ENCODE results near the gene FFAR3.
A peak's percentile ranks its signal among the peaks of the same experiment; 100 is the strongest.

Gene FFAR3

GRCh38 chr19:35352448-35353304 lies 5.6 kb upstream of the FFAR3 start:
- Histone ChIP-seq H3K4me3 (ENCODE audit: insufficient read depth in 1 of 2, low read depth in 1 of 2, low read length in 2 of 2) (no peak overlapping the region), H2BK12ac (ENCODE audit: low read length in 2 of 2) (peak overlapping the region in 1 of 2 experiments; percentile 51), H3K18ac (ENCODE audit: low read depth in 1 of 2, low read length in 2 of 2) (peak overlapping the region in 1 of 2 experiments; percentile 46), H3K4me2 (ENCODE audit: low read length, poor library complexity, severe bottlenecking) (no peak overlapping the region), H2AFZ (ENCODE audit: low read depth, low read length) (no peak overlapping the region), H3K27ac (ENCODE audit: low read length, poor library complexity, severe bottlenecking) (no peak overlapping the region), H3K9me3 (ENCODE audit: control insufficient read depth, low read length) (no peaks in the 10 kb centered on the region), H3K4ac (ENCODE audit: low read depth in 1 of 2, low read length in 2 of 2) (peak overlapping the region in 1 of 2 experiments; percentile 12), H2BK120ac (ENCODE audit: low read depth, low read length) (no peak overlapping the region), H3K36me3 (ENCODE audit: control insufficient read depth in 1 of 2, insufficient read depth in 2 of 2, low read depth in 1 of 2, low read length in 2 of 2) (no peaks in the 10 kb centered on the region), H3K14ac (ENCODE audit: low read length in 2 of 2) (peak overlapping the region in 1 of 2 experiments; percentile 71), H2BK5ac (ENCODE audit: low read depth, low read length, poor library complexity, severe bottlenecking) (no peak overlapping the region), H2AK5ac (ENCODE audit: low read length, severe bottlenecking) (no peak overlapping the region), H2BK15ac (ENCODE audit: low read depth, poor library complexity, severe bottlenecking) (no peak overlapping the region), H3K79me1 (replicated peaks; ENCODE audit: low read length, poor library complexity, severe bottlenecking) (no peaks in the 10 kb centered on the region), H3K9ac (ENCODE audit: low read length) (no peak overlapping the region), H4K8ac (ENCODE audit: low read length) (no peak overlapping the region), H4K91ac (ENCODE audit: low read length) (no peak overlapping the region), H3K23ac (ENCODE audit: low read length in 2 of 2) (no peak overlapping the region), H3K4me1 (ENCODE audit: control insufficient read depth, insufficient read depth, low read depth, low read length) (no peaks in the 10 kb centered on the region), H3K27me3 (ENCODE audit: control insufficient read depth in 1 of 2, insufficient read depth in 1 of 2, low read length in 2 of 2) (peaks cover 14 to 44% of the 10 kb centered on the region in 2 experiments)
- WGBS: 42% methylated on average over 30 of the region's 32 CpGs
- DNase-seq: peak; percentile 82

- H3K18ac ChIP-seq (ENCODE audit: low read depth in 1 of 2, low read length in 2 of 2): no peak overlapping the region
- H3K27me3 ChIP-seq (ENCODE audit: control insufficient read depth in 1 of 2, insufficient read depth in 1 of 2, low read length in 2 of 2): peaks cover 14 to 36% of the 10 kb centered on the region in 2 experiments
- no peak overlapping the region for H2BK5ac ChIP-seq (ENCODE audit: low read depth, low read length, poor library complexity, severe bottlenecking)
- no peaks in the 10 kb centered on the region for H3K4me1 ChIP-seq (ENCODE audit: control insufficient read depth, insufficient read depth, low read depth, low read length)
- H2BK12ac ChIP-seq (ENCODE audit: low read length in 2 of 2): no peak overlapping the region
- H3K4ac ChIP-seq (ENCODE audit: low read depth in 1 of 2, low read length in 2 of 2): no peak overlapping the region
- no peak overlapping the region for H2BK120ac ChIP-seq (ENCODE audit: low read depth, low read length)
- no peak overlapping the region for H3K9ac ChIP-seq (ENCODE audit: low read length)
- H3K9me3 ChIP-seq (ENCODE audit: control insufficient read depth, low read length): no peaks in the 10 kb centered on the region
- no peak overlapping the region for H3K14ac ChIP-seq (ENCODE audit: low read length in 2 of 2)
- DNase-seq: peak; percentile 36
- H3K27ac ChIP-seq (ENCODE audit: low read length, poor library complexity, severe bottlenecking): no peak overlapping the region
- H4K8ac ChIP-seq (ENCODE audit: low read length): no peak overlapping the region
- H3K36me3 ChIP-seq (ENCODE audit: control insufficient read depth in 1 of 2, insufficient read depth in 2 of 2, low read depth in 1 of 2, low read length in 2 of 2): no peaks in the 10 kb centered on the region
- no peak overlapping the region for H2AK5ac ChIP-seq (ENCODE audit: low read length, severe bottlenecking)
- H2AFZ ChIP-seq (ENCODE audit: low read depth, low read length): no peak overlapping the region
- H3K23ac ChIP-seq (ENCODE audit: low read length in 2 of 2): no peak overlapping the region
- H3K4me2 ChIP-seq (ENCODE audit: low read length, poor library complexity, severe bottlenecking): no peak overlapping the region
- H2BK15ac ChIP-seq (ENCODE audit: low read depth, poor library complexity, severe bottlenecking): no peak overlapping the region
- WGBS: 88% methylated on average over 7 of the region's 9 CpGs
- H4K91ac ChIP-seq (ENCODE audit: low read length): no peak overlapping the region
- no peaks in the 10 kb centered on the region for H3K79me1 ChIP-seq (replicated peaks; ENCODE audit: low read length, poor library complexity, severe bottlenecking)
- H3K4me3 ChIP-seq (ENCODE audit: insufficient read depth in 1 of 2, low read depth in 1 of 2, low read length in 2 of 2): no peak overlapping the region
These were observed 4.6 kb upstream of the FFAR3 start for GRCh38 chr19:35353635-35354034.

- Histone ChIP-seq H2BK15ac (ENCODE audit: low read depth, poor library complexity, severe bottlenecking) (no peak overlapping the region), H4K8ac (ENCODE audit: low read length) (no peak overlapping the region), H4K91ac (ENCODE audit: low read length) (no peak overlapping the region), H2BK5ac (ENCODE audit: low read depth, low read length, poor library complexity, severe bottlenecking) (no peak overlapping the region), H3K4me3 (ENCODE audit: insufficient read depth in 1 of 2, low read depth in 1 of 2, low read length in 2 of 2) (no peak overlapping the region), H3K79me1 (replicated peaks; ENCODE audit: low read length, poor library complexity, severe bottlenecking) (no peaks in the 10 kb centered on the region), H2BK120ac (ENCODE audit: low read depth, low read length) (no peak overlapping the region), H2AFZ (ENCODE audit: low read depth, low read length) (no peak overlapping the region), H3K4me1 (ENCODE audit: control insufficient read depth, insufficient read depth, low read depth, low read length) (no peaks in the 10 kb centered on the region), H2AK5ac (ENCODE audit: low read length, severe bottlenecking) (no peak overlapping the region), H3K18ac (ENCODE audit: low read depth in 1 of 2, low read length in 2 of 2) (no peak overlapping the region), H3K23ac (ENCODE audit: low read length in 2 of 2) (no peak overlapping the region), H3K4me2 (ENCODE audit: low read length, poor library complexity, severe bottlenecking) (no peak overlapping the region), H3K27me3 (ENCODE audit: control insufficient read depth in 1 of 2, insufficient read depth in 1 of 2, low read length in 2 of 2) (peaks cover 9 to 24% of the 10 kb centered on the region in 2 experiments), H3K14ac (ENCODE audit: low read length in 2 of 2) (no peak overlapping the region), H3K9ac (ENCODE audit: low read length) (no peak overlapping the region), H3K27ac (ENCODE audit: low read length, poor library complexity, severe bottlenecking) (no peak overlapping the region), H3K36me3 (ENCODE audit: control insufficient read depth in 1 of 2, insufficient read depth in 2 of 2, low read depth in 1 of 2, low read length in 2 of 2) (no peaks in the 10 kb centered on the region), H3K4ac (ENCODE audit: low read depth in 1 of 2, low read length in 2 of 2) (no peak overlapping the region), H2BK12ac (ENCODE audit: low read length in 2 of 2) (no peak overlapping the region), H3K9me3 (ENCODE audit: control insufficient read depth, low read length) (no peaks in the 10 kb centered on the region)
- DNase-seq: no peak
- WGBS: 89% methylated on average over 8 of the region's 8 CpGs
These were observed 3.4 kb upstream of the FFAR3 start for GRCh38 chr19:35354898-35355297.

GRCh38 chr19:35355791-35356460 lies 2.3 kb upstream of the FFAR3 start:
- no peak overlapping the region for H2AFZ ChIP-seq (ENCODE audit: low read depth, low read length)
- 54% methylated on average over 6 of the region's 6 CpGs for WGBS

More at GRCh38 chr19:35355791-35356460, 2.3 kb upstream of the FFAR3 start:
- H3K79me1 ChIP-seq (replicated peaks; ENCODE audit: low read length, poor library complexity, severe bottlenecking): no peaks in the 10 kb centered on the region
- H2AK5ac ChIP-seq (ENCODE audit: low read length, severe bottlenecking): no peak overlapping the region
- no peak overlapping the region for H3K27ac ChIP-seq (ENCODE audit: low read length, poor library complexity, severe bottlenecking)
- no peak overlapping the region for H2BK12ac ChIP-seq (ENCODE audit: low read length in 2 of 2)
- H3K4ac ChIP-seq (ENCODE audit: low read depth in 1 of 2, low read length in 2 of 2): no peak overlapping the region
- no peaks in the 10 kb centered on the region for H3K9me3 ChIP-seq (ENCODE audit: control insufficient read depth, low read length)
- H2BK120ac ChIP-seq (ENCODE audit: low read depth, low read length): peak overlapping the region; percentile 49
- H3K36me3 ChIP-seq (ENCODE audit: control insufficient read depth in 1 of 2, insufficient read depth in 2 of 2, low read depth in 1 of 2, low read length in 2 of 2): no peaks in the 10 kb centered on the region
- H2BK15ac ChIP-seq (ENCODE audit: low read depth, poor library complexity, severe bottlenecking): no peak overlapping the region
- H4K91ac ChIP-seq (ENCODE audit: low read length): no peak overlapping the region
- no peak overlapping the region for H3K4me3 ChIP-seq (ENCODE audit: insufficient read depth in 1 of 2, low read depth in 1 of 2, low read length in 2 of 2)
- no peak overlapping the region for H3K4me2 ChIP-seq (ENCODE audit: low read length, poor library complexity, severe bottlenecking)
- H3K23ac ChIP-seq (ENCODE audit: low read length in 2 of 2): no peak overlapping the region
- no peak overlapping the region for H3K14ac ChIP-seq (ENCODE audit: low read length in 2 of 2)
- peaks cover 9 to 18% of the 10 kb centered on the region in 2 experiments for H3K27me3 ChIP-seq (ENCODE audit: control insufficient read depth in 1 of 2, insufficient read depth in 1 of 2, low read length in 2 of 2)
- no peak overlapping the region for H4K8ac ChIP-seq (ENCODE audit: low read length)
- H3K9ac ChIP-seq (ENCODE audit: low read length): no peak overlapping the region
- H3K18ac ChIP-seq (ENCODE audit: low read depth in 1 of 2, low read length in 2 of 2): no peak overlapping the region
- no peaks in the 10 kb centered on the region for H3K4me1 ChIP-seq (ENCODE audit: control insufficient read depth, insufficient read depth, low read depth, low read length)
- H2BK5ac ChIP-seq (ENCODE audit: low read depth, low read length, poor library complexity, severe bottlenecking): no peak overlapping the region
- peak; percentile 12 for DNase-seq

Data from mesenchymal stem cell (in vitro differentiated cells and primary cell).